Loucy (cell line): Measurements from ENCODE around the gene MBD3.

Source experiments
- EZH2phosphoT487 ChIP-seq: fragments of 200-600 bp; IDR thresholded peaks from 2 replicates; pipeline ENCODE4 v1.6.1; 2018; ENCODE audit warnings: antibody characterized with exemption, mild to moderate bottlenecking, moderate library complexity, borderline replicate concordance
- TF ChIP-seq, protein P1 (sequence below): fragments of 200-600 bp; sonication (generic); conservative IDR thresholded peaks from 2 replicates; pipeline ENCODE4 v1.5.1; 2014; ENCODE audit warnings: mild to moderate bottlenecking, antibody characterized with exemption, low read length

DNA sequence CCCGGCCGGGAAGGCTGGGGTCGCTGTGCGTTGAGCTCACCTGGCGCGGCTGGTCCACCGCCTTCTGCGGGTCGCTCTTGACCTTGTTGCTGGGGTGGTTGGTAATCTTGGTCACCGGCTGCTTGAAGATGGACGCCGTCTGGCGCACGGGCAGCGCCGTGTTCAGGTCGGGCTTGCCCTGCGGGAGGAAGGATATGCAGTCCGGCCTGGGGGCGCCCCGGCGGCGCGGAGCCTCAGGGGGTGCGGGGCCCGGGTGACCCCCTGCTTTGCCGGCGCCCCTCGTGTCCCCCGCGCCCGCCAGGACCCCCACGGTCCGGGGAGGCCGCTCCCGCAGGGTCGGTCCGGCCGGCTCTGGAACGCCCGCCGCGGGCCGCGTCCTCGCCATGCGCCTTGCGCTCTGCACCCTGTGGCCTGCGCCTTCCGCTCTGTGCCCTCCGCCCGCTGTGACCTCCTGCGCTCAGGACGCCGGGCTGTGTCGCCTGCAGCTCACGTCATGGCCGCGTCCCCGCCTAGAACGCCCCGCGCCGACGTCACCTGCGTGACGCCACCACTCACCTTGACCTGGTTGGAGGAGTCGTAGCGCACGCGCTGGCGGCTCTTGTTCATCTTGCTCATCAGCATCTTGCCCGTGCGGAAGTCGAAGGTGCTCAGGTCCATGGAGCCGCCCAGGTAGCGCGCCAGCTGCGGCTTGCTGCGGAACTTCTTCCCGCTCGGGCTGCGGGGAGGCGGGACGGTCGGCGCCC lies 8.0 kb downstream of the MBD3 start:
- TF ChIP-seq, protein P1, sequence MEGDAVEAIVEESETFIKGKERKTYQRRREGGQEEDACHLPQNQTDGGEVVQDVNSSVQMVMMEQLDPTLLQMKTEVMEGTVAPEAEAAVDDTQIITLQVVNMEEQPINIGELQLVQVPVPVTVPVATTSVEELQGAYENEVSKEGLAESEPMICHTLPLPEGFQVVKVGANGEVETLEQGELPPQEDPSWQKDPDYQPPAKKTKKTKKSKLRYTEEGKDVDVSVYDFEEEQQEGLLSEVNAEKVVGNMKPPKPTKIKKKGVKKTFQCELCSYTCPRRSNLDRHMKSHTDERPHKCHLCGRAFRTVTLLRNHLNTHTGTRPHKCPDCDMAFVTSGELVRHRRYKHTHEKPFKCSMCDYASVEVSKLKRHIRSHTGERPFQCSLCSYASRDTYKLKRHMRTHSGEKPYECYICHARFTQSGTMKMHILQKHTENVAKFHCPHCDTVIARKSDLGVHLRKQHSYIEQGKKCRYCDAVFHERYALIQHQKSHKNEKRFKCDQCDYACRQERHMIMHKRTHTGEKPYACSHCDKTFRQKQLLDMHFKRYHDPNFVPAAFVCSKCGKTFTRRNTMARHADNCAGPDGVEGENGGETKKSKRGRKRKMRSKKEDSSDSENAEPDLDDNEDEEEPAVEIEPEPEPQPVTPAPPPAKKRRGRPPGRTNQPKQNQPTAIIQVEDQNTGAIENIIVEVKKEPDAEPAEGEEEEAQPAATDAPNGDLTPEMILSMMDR: no peak
- no peak for TF ChIP-seq EZH2phosphoT487
